Stimulated activated CD8-positive, alpha-beta memory T cell treated with anti-CD3 and anti-CD28 coated beads, Interleukin-15, amount 100 ng/mL, for 1 hour (primary cell): Measurements from ENCODE around the gene PERM1.
"Not testable (repeated sequence)": the region's sequence is repeated elsewhere in the genome, so short reads cannot be mapped to it uniquely, and the experiment has no call there.

Experiments used
- DNase-seq: peaks from one replicate; pipeline ENCODE4 v3.0.0-alpha.2; 2020; ENCODE audit warnings: low read depth

PERM1 gene

GRCh38 chr1:981955-982558, at the start of gene PERM1:
PERM1 (minus strand) TSS chr1:982093; CDS start chr1:981029, 1,064 bp downstream.
- DNase-seq, result no peak

DNA sequence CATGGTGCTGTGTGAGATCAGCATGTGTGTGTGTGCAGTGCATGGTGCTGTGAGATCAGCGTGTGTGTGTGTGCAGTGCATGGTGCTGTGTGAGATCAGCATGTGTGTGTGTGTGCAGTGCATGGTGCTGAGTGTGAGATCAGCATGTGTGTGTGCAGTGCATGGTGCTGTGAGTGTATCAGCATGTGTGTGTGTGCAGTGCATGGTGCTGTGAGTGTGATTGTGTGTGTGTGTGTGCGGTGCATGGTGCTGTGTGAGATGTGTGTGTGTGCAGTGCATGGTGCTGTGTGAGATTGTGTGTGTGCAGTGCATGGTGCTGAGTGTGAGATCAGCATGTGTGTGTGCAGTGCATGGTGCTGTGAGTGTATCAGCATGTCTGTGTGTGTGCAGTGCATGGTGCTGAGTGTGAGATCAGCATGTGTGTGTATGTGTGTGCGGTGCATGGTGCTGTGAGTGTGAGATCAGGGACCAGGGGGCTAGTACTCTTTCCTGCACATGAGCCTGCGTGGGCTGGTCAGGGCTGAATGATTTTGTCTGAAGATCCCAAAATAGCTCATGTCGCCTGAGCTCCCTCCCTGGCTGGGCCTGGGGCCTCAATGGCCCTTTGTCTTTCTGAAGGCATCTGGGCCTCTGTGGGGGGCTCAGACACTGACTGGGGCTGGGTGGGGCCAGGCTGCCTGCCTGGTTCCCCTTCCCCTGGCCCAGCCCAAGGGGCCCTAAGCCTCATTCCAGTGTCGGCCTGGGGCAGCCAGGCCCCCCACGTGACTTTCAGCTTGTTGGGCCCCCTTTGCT, 49.2 kb upstream of the PERM1 start:
- DNase-seq, result not testable (repeated sequence)

DNA sequence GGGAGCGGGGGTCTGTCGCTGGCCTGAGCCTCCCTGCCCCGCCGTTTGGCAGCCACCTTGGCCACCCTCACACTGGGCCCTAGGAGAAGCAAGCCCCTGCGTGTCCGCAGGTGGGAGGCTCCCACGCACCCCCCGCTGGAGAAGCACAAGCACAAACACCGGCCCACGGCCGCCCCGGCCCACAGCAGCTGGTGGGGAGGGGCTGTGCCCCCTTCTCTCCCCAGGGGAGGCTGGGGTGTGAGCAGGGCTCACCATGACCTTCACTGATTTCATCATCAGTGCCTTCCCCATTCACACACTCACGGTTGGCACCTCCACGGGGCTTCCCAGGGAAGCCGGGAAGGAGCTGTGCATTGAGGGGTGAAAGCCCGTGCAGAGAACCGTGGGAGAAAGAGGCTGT, 45.9 kb upstream of the PERM1 start:
- no peak for DNase-seq

- DNase-seq, result no peak
Measured at GRCh38 chr1:1026599-1027413, 44.9 kb upstream of the PERM1 start.

GRCh38 chr1:1025730-1026129, 43.8 kb upstream of the PERM1 start:
- no peak for DNase-seq

DNA sequence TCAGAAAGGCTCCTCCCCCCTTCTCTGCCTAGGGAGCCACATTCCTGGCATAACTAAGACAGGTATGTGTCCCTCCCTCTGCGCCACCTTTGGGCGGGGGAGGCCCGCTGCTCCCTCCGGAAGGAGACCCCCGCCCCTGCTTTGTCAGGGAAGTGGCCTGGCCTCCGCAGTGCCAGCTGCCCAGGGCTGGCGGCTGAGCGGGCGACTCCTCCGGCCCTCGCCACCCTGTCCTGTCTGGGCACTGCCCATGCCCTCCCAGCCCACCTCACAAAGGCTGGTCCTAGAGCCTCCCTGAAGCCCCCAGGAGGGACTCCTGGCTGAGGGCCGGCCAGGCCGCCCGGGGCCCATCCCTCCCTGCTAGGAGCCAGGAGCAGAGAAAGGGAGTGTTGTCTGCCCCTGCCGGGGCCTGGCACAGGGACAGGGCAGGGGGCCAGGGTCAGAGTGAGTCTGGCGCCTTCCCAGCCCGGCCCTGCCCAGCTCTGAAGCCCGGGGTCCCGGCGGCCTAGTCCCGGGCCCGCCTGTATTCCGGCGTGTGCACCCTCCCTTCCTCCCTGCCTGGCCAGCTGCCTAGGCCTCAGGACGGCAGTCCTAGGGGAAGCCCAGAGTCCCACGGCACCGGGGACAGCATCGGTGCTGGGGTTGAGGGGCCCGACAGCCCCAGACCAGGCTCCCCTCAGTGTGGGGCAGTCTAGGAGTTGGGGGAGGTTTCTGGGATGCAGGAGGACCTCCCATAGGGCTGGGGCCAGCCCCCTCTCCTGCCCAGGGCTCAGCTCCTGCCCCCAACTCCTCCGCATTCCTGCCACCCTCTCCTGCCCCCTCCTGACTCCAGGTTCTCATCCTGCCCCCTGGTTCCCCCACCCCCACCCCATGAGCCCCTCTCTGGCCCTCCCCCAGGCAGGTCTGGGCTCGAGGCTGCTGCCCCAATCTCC, 43.1 kb upstream of the PERM1 start:
- DNase-seq, result no peak

GRCh38 chr1:1024149-1024770, 42.4 kb upstream of the PERM1 start:
- DNase-seq, result no peak

DNA sequence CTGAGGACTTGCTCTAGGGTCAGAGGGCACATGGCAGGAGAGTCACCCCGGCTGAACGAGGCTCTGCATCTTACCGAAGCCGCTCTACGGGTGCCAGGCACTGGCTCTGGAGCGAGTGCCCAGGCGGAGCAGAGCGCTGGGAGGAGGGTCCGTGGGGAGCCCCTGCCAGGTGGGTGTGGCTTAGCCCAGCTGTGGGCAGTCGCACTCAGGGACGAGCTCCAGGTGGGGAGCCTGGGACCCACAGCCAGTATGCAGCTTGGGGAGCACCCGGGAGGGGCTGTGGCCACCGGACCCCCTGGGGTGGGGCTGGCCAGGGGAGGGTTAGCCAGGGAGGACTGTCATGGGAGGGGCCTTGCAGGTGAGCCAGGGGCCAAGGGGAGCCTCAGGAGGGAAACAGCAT, 41.8 kb upstream of the PERM1 start:
- no peak for DNase-seq

DNA sequence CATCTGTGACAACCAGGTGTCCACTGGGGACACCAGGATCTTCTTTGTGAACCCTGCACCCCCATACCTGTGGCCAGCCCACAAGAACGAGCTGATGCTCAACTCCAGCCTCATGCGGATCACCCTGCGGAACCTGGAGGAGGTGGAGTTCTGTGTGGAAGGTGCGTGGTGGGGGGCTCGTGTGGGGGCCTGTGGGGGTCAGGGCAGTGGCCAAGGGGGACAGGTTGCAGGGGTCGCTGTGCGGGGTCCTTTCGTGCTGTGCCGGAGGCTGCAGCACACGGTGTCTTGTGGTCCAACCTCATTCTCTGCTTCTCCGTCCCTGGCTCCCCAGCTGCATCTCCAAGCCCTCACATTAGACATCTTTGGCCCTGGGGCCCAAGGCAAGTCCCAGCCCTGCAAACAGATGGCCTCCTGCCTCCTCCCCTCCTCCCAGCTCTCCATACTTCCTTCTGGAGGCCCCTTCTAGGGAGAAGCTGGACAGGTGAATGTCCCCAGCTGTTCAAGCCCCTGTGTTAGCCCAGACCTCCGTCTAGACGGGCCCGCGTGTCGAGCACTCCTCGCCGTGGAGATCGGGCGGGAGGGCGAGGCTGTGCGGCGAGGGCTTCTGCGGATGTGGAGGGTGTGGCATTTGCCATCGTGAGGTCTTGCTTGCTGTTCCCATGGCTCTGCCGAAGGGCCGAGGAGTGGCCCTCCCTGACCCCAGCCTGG, 40.6 kb upstream of the PERM1 start:
- no peak for DNase-seq

DNA sequence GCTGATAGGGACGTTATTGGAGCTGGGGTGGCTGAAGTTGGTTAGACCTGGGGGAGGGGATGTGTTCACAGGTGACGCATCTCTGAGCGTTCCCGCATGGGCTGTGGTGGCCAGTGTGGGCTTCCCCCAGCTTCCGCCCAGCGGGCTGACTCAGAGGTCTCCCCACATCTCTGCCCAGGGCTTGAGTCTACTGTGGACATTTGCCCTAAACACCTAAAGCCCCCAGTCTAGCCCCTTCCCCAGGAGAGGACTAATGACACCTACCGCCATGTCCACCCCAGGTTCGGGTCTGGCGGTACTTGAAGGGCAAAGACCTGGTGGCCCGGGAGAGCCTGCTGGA, 40.0 kb upstream of the PERM1 start:
- no peak for DNase-seq

- DNase-seq, result no peak
Measured at GRCh38 chr1:1021010-1021919, 39.4 kb upstream of the PERM1 start.

GRCh38 chr1:1020415-1021009, 38.6 kb upstream of the PERM1 start:
- no peak for DNase-seq

GRCh38 chr1:1020000-1020404, 38.1 kb upstream of the PERM1 start, which contains the start of gene AGRN:
AGRN (plus strand) TSS chr1:1020120; CDS start chr1:1020173, 53 bp downstream.
- DNase-seq, result no peak

DNA sequence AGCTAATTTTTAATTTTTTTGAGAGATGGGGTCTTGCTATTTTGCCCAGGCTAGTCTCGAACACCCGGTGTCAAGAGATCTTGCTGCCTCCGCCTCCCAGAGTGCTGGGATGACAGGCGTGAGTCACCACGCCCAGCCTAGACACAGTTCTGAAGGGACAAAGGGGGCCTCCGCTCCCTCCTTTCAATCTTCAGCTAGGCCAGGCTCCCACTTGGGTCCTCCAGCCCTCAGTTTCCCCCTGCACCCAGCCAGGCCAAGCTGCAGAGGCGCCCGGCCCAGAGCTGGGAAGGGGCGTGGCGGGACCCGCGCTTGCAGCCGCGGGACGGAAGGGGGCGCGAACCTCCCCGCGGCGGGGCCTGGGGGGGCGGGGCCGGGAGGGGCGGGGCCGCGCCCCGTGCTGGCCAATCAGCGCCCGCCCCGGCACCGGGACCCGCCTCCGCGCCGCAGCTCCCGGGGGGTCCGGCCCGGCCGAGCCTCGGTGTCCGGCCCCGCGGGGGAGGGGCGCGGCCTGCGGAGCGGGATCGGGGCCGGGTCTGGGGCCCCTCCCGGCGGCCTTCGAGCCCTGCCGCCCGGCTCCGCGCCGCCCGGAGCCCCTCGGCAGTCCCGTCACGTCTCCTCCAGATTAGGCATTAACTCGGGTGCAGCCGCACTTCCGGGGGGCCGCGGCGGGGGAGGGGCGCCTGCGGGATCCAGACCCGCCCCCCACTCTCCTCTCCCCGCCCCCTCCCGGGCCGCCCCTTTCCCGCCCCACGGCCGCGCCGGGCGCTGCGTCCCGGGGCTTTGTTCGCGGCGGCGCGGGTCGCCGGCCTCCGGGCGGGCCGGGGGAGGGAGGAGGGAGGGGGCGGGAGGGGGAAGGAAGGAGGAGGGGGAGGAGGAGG, 37.5 kb upstream of the PERM1 start:
- peak; percentile 53 for DNase-seq

GRCh38 chr1:1018321-1018685, 36.4 kb upstream of the PERM1 start:
- not testable (repeated sequence) for DNase-seq

GRCh38 chr1:1017397-1018320, 35.8 kb upstream of the PERM1 start:
- DNase-seq, result not testable (repeated sequence)
